Erythroblast (primary cell): Measurements from ENCODE around the gene TNIP1.

ENCODE experiments used
- DNase-seq, 2 experiments: peaks; one replicate each; lab custom pipeline; 2025; lab: John Stamatoyannopoulos, UW
- GATA1 ChIP-seq: IDR thresholded peaks from 2 replicates; pipeline ENCODE4 v1.6.1; 2011; ENCODE audit warnings: low read depth, mild to moderate bottlenecking, control low read depth, low read length, moderate library complexity
- POLR2A ChIP-seq: IDR thresholded peaks from 2 replicates; pipeline ENCODE4 v1.6.1; 2011; ENCODE audit warnings: mild to moderate bottlenecking, low read length

Gene TNIP1

GRCh38 chr5:151042453-151043093 is 38.3 kb downstream of the TNIP1 start:
- no peak for TF ChIP-seq GATA1
- TF ChIP-seq POLR2A = no peak
- no peak for DNase-seq

GRCh38 chr5:151041577-151042268 is 39.1 kb downstream of the TNIP1 start:
- no peak for DNase-seq
- TF ChIP-seq POLR2A (no peak), GATA1 (no peak)

GRCh38 chr5:151040211-151040747 is 40.6 kb downstream of the TNIP1 start:
- TF ChIP-seq GATA1 = no peak
- TF ChIP-seq POLR2A = no peak
- no peak for DNase-seq

DNA sequence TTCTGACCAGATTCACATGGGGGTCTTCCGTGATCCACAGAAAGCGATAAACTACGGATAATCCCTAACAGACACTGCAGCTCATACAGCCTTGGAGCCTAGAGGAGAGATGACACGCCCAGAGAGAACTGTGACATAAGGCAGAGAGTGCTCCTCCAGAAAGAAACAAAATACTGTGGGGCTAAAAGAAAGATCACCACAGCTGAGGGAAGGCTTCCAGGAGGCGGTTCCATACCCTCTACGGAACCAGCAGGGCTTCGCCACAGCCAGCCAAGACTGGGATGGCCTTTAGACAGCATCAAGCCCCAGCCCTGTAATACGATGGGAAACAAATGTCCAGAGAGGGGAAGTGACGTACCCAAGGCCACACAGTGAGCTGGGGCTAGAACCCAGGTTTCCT is 41.2 kb downstream of the TNIP1 start:
- no peak for DNase-seq
- TF ChIP-seq GATA1 (no peak), POLR2A (no peak)

DNA sequence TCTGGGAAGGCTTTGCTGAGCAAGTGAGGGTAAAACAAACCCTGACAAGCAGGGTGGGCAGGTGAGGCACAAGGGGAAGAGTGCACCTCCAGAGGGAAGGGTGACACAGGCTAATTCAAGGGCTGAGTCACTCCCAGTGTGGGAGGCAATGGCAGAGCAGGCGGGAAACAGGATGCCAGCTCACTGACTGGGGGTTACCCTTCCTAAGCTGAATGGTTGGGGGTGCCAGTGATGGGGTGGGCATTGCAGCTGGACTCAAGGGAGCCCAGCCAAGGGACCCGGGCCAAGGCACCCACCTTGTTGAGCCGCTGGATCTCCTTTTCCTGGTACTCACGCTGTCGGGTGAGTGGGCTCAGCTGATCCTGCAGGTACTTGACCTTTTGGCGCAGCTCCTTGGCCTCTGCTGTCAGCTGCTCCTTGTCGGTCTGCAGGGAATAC is 42.0 kb downstream of the TNIP1 start:
- no peak for DNase-seq
- TF ChIP-seq GATA1 (no peak), POLR2A (no peak)

- no peak for TF ChIP-seq GATA1
- TF ChIP-seq POLR2A = no peak
- DNase-seq = no peak
Measured at GRCh38 chr5:151038412-151038745, 42.5 kb downstream of the TNIP1 start.

- no peak for DNase-seq
- TF ChIP-seq GATA1 = no peak
- no peak for TF ChIP-seq POLR2A
Measured at GRCh38 chr5:151037561-151038411, 43.0 kb downstream of the TNIP1 start.

DNA sequence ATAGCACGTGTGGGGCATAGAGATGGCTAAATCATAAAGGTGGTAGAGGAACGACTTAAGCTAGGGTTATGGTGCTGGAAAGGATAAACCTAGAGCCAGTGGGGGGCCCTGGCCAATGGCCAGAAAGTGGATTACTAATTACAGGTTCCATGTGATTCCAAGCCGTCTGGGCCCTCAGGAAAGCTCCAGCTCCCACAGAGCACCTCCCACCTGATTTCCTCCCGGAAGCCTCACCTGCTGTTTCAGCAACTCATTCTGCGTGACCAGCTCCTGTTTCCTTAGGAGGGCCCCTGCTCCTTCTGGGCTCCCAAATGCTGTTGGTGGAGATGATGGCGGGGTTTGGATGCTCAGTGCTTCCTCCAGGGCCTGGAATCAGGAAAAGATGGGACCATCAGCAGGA is 44.3 kb downstream of the TNIP1 start:
- DNase-seq = no peak
- TF ChIP-seq POLR2A = no peak
- no peak for TF ChIP-seq GATA1

DNA sequence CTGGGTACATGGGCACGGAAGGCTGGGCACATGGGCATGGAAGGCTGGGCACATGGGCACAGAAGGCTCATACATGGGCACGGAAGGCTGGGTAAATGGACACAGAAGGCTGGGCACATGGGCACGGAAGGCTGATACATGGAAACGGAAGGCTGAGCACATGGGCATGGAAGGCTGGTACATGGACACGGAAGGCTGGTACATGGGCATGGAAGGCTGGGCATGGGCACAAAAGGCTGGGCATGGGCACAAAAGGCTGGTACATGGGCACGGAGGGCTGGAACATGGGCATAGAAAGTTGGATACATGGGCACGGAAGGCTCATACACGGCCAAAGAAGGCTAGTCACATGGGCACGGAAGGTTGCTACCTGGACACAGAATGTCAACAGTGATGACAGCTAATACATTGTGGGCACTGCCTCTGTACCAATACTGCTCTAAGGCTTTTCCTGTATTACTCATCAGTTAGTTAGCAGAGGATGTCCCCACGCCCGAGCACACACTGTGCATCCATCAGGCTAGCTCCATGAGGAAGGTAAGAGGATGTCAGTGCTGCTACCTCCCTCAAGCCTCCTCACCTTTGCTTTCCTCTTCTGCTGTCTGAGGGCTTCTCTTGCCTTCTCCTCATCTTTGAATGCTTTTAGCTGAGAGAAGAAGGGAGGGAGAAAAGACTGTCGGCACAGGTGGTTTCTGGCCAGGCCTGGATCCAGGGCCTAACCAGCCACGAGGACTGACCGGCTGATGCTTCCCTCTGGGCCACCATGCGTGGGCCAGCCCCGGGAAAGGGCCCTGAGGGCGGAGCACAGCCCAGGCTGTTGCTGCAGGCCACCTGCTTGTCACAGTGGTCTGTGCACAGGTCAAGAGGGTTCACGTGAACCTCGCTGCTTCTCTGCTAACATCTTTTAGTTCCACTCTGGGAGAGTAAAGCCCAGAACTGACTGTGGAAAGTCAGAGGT is 46.1 kb downstream of the TNIP1 start:
- TF ChIP-seq POLR2A = no peak
- TF ChIP-seq GATA1 = no peak
- no peak for DNase-seq

DNA sequence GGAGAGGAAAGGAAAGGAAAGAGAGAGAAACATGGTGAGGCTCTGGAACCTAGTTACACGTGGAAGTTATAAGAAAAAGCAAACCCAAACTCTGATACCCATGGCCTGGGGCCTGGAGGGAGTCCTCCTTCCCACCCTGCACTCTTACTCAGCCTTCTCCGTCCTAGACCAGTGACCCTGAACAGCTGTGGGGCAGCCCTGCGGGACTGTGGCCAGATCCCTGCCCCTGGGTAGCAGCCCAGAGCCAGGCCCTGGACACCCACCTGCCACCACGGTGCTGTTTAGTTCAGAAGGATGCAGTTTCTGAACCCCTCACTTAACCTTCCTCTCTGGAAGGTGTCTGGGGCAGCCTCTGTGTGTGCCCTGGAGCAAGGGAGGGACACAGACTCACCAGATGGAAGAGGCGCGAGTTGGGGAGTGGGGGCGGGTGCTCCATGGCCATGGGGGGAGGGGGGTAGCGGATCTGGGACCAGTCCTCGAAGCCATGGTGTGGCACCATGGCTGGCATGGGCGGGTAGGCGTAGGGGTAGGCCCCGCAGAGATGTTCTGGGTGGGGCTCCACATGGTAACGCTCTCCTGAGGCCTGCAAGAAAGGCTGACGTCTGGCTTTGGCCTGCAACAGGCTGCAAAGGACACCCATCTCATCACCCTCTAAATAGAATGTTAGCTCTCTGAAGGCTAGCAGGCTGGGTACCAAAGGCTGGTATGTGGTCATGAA is 47.5 kb downstream of the TNIP1 start:
- TF ChIP-seq GATA1 = no peak
- TF ChIP-seq POLR2A = no peak
- no peak for DNase-seq

GRCh38 chr5:151031554-151031953 is 49.3 kb downstream of the TNIP1 start:
- DNase-seq = no peak
- TF ChIP-seq GATA1 = no peak
- TF ChIP-seq POLR2A = no peak

GRCh38 chr5:151030379-151030778 is 50.5 kb downstream of the TNIP1 start:
- no peak for TF ChIP-seq POLR2A
- DNase-seq = no peak
